ENCODE measurements around the gene SSBP2. TPM values are rescaled to one million over a fixed set of nuclear protein-coding genes. Genes with fewer than 3 reads are reported as not detected.

SSBP2 gene
- total RNA-seq, 1 experiment from 2014 or later: 5.2 TPM

- Histone ChIP-seq H3K27me3 (ENCODE audit: insufficient read depth, low read length) (no peaks in the 10 kb centered on the region), H2AFZ (ENCODE audit: low read depth, low read length, poor library complexity, severe bottlenecking) (no peak overlapping the region), H3K4me2 (ENCODE audit: low read length) (no peak overlapping the region), H3K4me1 (ENCODE audit: control insufficient read depth in 1 of 2, insufficient read depth in 2 of 2, low read length in 2 of 2) (no peaks in the 10 kb centered on the region; a peak in 1 of 4 replicates), H3K36me3 (ENCODE audit: control insufficient read depth in 1 of 2, insufficient read depth in 2 of 2, low read length in 2 of 2) (no peaks in the 10 kb centered on the region), H3K4me3 (replicated peaks in 1 of 2; ENCODE audit: low read depth in 1 of 2, low read length in 2 of 2) (no peak overlapping the region), H3K27ac (ENCODE audit: low read depth, low read length) (no peak overlapping the region), H3K9me3 (ENCODE audit: control insufficient read depth in 1 of 2, insufficient read depth in 1 of 2, low read depth in 1 of 2, low read length in 2 of 2) (no peaks in the 10 kb centered on the region), H3K79me2 (ENCODE audit: insufficient read depth, low read length) (no peaks in the 10 kb centered on the region), H3K9ac (ENCODE audit: low read length) (no peak overlapping the region), H4K20me1 (ENCODE audit: insufficient read depth) (no peaks in the 10 kb centered on the region), H3K9me2 (ENCODE audit: insufficient read depth) (no peaks in the 10 kb centered on the region)
- BruUV-seq (replicated peaks): no TSS peak
- intact Hi-C loops (cut with micrococcal nuclease): no loop called here
- no peak for TF ChIP-seq EZH2 (IDR thresholded peaks at IDR 0.05)
- TF ChIP-seq, protein P1, sequence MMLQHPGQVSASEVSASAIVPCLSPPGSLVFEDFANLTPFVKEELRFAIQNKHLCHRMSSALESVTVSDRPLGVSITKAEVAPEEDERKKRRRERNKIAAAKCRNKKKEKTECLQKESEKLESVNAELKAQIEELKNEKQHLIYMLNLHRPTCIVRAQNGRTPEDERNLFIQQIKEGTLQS (IDR thresholded peaks at IDR 0.05): no peak
- ChIA-PET CTCF (no interaction called here), RAD21 (ENCODE audit: low non-redundant PET in 1 of 2, low total read pairs in 2 of 2, uncharacterized antibody in 2 of 2, unreplicated experiment in 2 of 2) (no interaction called here), POLR2A (interaction anchor here (0.8 kb wide), 1 partner anchor 10 kb away, joined by 3 read pairs; no protein-coding TSS in a partner anchor)
- DNase-seq (ENCODE audit: low read depth, low spot score) (no peak), ATAC-seq (no peak)
These were observed 93.5 kb downstream of the SSBP2 start for GRCh38 chr5:81657386-81657785.

- no peaks in the 10 kb centered on the region for H3K9me3 ChIP-seq (ENCODE audit: control insufficient read depth in 1 of 2, insufficient read depth in 1 of 2, low read depth in 1 of 2, low read length in 2 of 2)
- no peak for ATAC-seq
- intact Hi-C loops (cut with micrococcal nuclease): no loop called here
- H3K4me1 ChIP-seq (ENCODE audit: control insufficient read depth in 1 of 2, insufficient read depth in 2 of 2, low read length in 2 of 2): no peaks in the 10 kb centered on the region; a peak in 1 of 4 replicates
- no peak overlapping the region for H3K27ac ChIP-seq (ENCODE audit: low read depth, low read length)
- H3K4me3 ChIP-seq (replicated peaks in 1 of 2; ENCODE audit: low read depth in 1 of 2, low read length in 2 of 2): no peak overlapping the region
- ChIA-PET CTCF (no interaction called here), RAD21 (ENCODE audit: low non-redundant PET in 1 of 2, low total read pairs in 2 of 2, uncharacterized antibody in 2 of 2, unreplicated experiment in 2 of 2) (no interaction called here), POLR2A (no interaction called here)
- H3K27me3 ChIP-seq (ENCODE audit: insufficient read depth, low read length): no peaks in the 10 kb centered on the region
- no peaks in the 10 kb centered on the region for H3K79me2 ChIP-seq (ENCODE audit: insufficient read depth, low read length)
- H3K4me2 ChIP-seq (ENCODE audit: low read length): no peak overlapping the region
- H3K36me3 ChIP-seq (ENCODE audit: control insufficient read depth in 1 of 2, insufficient read depth in 2 of 2, low read length in 2 of 2): no peaks in the 10 kb centered on the region
- DNase-seq (ENCODE audit: low read depth, low spot score): no peak
- no peaks in the 10 kb centered on the region for H4K20me1 ChIP-seq (ENCODE audit: insufficient read depth)
- H3K9ac ChIP-seq (ENCODE audit: low read length): no peak overlapping the region
- H3K9me2 ChIP-seq (ENCODE audit: insufficient read depth): no peaks in the 10 kb centered on the region
- no TSS peak for BruUV-seq (replicated peaks)
- H2AFZ ChIP-seq (ENCODE audit: low read depth, low read length, poor library complexity, severe bottlenecking): no peak overlapping the region
- TF ChIP-seq, protein P2, sequence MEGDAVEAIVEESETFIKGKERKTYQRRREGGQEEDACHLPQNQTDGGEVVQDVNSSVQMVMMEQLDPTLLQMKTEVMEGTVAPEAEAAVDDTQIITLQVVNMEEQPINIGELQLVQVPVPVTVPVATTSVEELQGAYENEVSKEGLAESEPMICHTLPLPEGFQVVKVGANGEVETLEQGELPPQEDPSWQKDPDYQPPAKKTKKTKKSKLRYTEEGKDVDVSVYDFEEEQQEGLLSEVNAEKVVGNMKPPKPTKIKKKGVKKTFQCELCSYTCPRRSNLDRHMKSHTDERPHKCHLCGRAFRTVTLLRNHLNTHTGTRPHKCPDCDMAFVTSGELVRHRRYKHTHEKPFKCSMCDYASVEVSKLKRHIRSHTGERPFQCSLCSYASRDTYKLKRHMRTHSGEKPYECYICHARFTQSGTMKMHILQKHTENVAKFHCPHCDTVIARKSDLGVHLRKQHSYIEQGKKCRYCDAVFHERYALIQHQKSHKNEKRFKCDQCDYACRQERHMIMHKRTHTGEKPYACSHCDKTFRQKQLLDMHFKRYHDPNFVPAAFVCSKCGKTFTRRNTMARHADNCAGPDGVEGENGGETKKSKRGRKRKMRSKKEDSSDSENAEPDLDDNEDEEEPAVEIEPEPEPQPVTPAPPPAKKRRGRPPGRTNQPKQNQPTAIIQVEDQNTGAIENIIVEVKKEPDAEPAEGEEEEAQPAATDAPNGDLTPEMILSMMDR (IDR thresholded peaks at IDR 0.05 in 2 of 3, conservative IDR thresholded peaks at IDR 0.05 in 1 of 3; ENCODE audit: borderline replicate concordance in 1 of 3, insufficient read depth in 1 of 3, low read depth in 2 of 3, low read length in 2 of 3): no peak
- TF ChIP-seq POLR2AphosphoS5 (IDR thresholded peaks at IDR 0.05; ENCODE audit: low read depth, low read length) (no peak), SP1 (IDR thresholded peaks at IDR 0.05; ENCODE audit: low read depth) (no peak), TCF7L2 (IDR thresholded peaks at IDR 0.05; ENCODE audit: borderline replicate concordance, extremely low read depth, insufficient read depth, insufficient read length) (no peak), POLR2A (IDR thresholded peaks at IDR 0.05; ENCODE audit: borderline replicate concordance, extremely low read depth, insufficient read depth, insufficient read length) (no peak), ZNF274 (IDR thresholded peaks at IDR 0.05; ENCODE audit: low read depth, low read length) (no peak), CBX3 (IDR thresholded peaks at IDR 0.05; ENCODE audit: low read depth) (no peak), EZH2phosphoT487 (IDR thresholded peaks at IDR 0.05; ENCODE audit: borderline replicate concordance) (no peak), ZFX (IDR thresholded peaks at IDR 0.05) (no peak), CEBPB (IDR thresholded peaks at IDR 0.05; ENCODE audit: low read depth) (no peak), ELF1 (IDR thresholded peaks at IDR 0.05; ENCODE audit: borderline replicate concordance, low read depth) (no peak), SIN3A (IDR thresholded peaks at IDR 0.05; ENCODE audit: low read depth) (no peak), ZBTB33 (IDR thresholded peaks at IDR 0.05; ENCODE audit: extremely low read depth, insufficient replicate concordance, low read length) (no peak), RAD21 (IDR thresholded peaks at IDR 0.05; ENCODE audit: low read depth) (no peak), MAX (IDR thresholded peaks at IDR 0.05) (no peak), FOSL1 (IDR thresholded peaks at IDR 0.05; ENCODE audit: low read depth) (no peak)
These were observed 94.1 kb downstream of the SSBP2 start for GRCh38 chr5:81656783-81657182.

Data from HCT116 (cell line).